Gastroesophageal sphincter (tissue), 3 donors: ENCODE results near the gene ENTREP3.

ENCODE experiments used
- EP300 ChIP-seq: sonication (generic); formaldehyde crosslinking; IDR thresholded peaks from one replicate; pipeline ENCODE4 v1.6.1; 2017; ENCODE audit warnings: antibody characterized with exemption, mild to moderate bottlenecking
- POLR2A ChIP-seq, 2 donors: fragments of 450-650 bp; IDR thresholded peaks; one replicate each; pipeline ENCODE4 v1.6.1; 2017; ENCODE audit warnings: antibody characterized with exemption in 2 of 2, mild to moderate bottlenecking in 2 of 2, moderate library complexity in 1 of 2
- TF ChIP-seq, protein P1 (sequence below), 4 experiments: fragments of 200-600 bp in 2 of 4; fragments of 450-650 bp in 2 of 4; sonication (generic) in 1 of 4; IDR thresholded peaks; one replicate each; pipeline ENCODE4 v1.5.1; 2017 to 2019; ENCODE audit warnings: antibody characterized with exemption in 4 of 4, mild to moderate bottlenecking in 2 of 4, moderate library complexity in 2 of 4

DNA sequence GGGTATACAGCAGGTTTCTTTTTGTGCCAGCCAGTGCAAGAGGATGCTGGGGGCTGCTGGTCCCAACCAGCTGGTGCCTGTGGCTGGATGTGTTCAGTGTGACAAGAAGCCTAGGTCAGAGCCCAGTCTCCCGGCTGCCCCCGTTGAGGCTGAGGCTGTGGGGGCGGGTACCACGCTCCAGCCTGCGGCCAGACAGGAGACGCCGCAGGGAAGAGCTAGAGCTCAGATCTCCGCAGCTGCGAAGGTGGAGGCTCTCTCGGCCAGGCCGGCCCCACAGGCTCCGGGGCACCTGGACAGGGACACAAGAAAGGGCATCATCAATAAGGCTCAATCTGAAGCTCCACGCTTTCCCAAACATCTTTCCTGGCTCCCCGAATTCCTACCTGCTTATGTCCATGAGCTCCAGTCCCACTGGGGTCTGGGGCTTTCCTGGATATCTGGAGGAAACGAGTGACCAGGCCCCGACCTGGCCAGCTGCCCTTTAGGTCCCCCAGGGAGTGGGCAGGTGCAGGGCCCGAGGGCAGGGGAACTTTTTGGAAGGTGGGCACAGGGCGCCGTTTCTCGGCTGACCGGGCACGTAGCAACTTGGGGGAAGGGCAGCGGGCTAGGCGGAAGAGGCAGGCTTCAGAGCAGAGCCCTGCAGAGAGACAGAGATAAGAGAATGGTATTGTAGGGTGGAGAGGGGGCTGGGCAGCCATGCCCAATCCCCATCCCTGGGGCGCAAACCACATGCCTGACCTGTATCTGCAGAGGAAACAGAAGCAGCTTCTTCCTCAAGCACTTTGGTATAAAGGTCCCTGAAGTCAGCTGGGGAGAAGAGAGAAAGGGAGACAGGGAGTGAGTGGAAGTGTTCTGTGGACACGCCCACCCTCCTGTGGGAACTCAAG lies 7.4 kb downstream of the ENTREP3 start:
- TF ChIP-seq, protein P1, sequence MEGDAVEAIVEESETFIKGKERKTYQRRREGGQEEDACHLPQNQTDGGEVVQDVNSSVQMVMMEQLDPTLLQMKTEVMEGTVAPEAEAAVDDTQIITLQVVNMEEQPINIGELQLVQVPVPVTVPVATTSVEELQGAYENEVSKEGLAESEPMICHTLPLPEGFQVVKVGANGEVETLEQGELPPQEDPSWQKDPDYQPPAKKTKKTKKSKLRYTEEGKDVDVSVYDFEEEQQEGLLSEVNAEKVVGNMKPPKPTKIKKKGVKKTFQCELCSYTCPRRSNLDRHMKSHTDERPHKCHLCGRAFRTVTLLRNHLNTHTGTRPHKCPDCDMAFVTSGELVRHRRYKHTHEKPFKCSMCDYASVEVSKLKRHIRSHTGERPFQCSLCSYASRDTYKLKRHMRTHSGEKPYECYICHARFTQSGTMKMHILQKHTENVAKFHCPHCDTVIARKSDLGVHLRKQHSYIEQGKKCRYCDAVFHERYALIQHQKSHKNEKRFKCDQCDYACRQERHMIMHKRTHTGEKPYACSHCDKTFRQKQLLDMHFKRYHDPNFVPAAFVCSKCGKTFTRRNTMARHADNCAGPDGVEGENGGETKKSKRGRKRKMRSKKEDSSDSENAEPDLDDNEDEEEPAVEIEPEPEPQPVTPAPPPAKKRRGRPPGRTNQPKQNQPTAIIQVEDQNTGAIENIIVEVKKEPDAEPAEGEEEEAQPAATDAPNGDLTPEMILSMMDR (IDR thresholded peaks at IDR 0.05), result no peak
- TF ChIP-seq EP300 (no peak), POLR2A (IDR thresholded peaks at IDR 0.05) (no peak)
